ENCODE results near the gene SIRT2. TPM values are rescaled to one million over a fixed set of nuclear protein-coding genes. Genes with fewer than 3 reads are reported as not detected.
"Not testable (repeated sequence)": the region's sequence is repeated elsewhere in the genome, so short reads cannot be mapped to it uniquely, and the experiment has no call there.

Gene SIRT2
- total RNA-seq, 6 donors from 2014 or later: 45.2 to 93.2 (median 59.1) TPM

DNA sequence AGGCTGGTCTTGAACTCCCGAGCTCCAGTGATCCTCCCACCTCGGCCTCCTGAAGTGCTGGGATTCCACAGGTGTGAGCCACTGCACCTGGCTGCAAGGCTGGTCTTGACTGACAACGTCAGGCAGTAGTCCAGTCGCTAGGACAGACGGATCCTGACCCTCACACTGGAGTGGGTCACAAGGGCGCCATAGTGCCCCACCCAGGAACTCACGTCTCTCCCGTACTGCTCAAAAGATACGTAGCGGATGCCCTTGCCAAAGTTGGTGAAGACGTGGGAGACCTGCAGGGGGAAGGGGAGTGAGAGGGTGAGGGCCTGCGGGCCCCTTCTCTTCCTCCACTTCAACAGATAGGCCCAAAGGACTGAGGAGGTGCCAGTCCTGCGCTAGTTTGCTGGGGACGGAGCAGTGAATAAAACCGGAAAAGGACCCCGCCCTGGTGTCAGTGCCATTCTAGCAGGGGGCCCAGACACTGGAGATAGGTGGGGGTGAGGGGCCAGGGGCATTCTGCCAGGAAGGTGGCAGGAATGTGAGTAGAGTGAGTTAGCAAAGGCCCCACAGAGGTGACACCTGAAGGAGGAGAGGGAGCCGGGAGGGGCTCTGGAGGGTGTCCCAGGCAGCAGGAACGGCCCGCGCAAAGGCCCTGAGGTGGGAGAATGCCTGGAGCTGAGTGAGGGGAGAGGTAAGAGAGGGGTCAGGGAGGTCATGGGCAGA is 43.2 kb upstream of the SIRT2 start:
- no peaks in the 10 kb centered on the region for H3K9me3 ChIP-seq
- 81% methylated on average over 20 of the region's 20 CpGs for WGBS, 2 donors
- no peaks in the 10 kb centered on the region for H3K27me3 ChIP-seq
- H3K27ac ChIP-seq: no peak overlapping the region
- no peak for TF ChIP-seq POLR2AphosphoS5 (IDR thresholded peaks at IDR 0.05)
- no peak overlapping the region for H3K4me3 ChIP-seq
- ATAC-seq (ENCODE audit: low FRiP score in 2 of 2) (peak in 1 of 2 donors; percentile 34), DNase-seq (no peak)
- no peaks in the 10 kb centered on the region for H3K4me1 ChIP-seq
- H3K36me3 ChIP-seq: peaks cover 0 to 15% (median 0%) of the 10 kb centered on the region in 4 donors

DNA sequence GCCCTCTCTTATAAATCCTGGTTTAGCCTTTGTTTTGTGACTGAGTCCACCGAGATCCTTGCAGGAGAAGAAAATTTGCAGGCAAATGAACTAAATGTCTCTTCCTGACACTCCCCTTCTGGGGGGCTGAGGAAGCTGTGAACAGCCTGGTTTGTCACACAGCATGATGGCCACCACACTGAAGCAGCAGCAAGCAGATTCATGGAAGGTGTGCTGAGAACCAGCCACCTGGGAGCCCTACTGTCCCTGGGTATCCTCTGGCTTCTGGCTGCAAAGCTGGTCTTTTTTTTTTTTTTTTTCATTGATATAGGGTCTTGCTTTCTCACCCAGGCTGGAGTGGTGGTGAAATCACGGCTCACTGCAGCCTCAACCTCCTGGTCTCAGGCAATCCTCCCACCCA is 42.6 kb upstream of the SIRT2 start:
- Histone ChIP-seq H3K36me3 (peaks cover 0 to 15% (median 0%) of the 10 kb centered on the region in 4 donors), H3K27ac (no peak overlapping the region), H3K9me3 (no peaks in the 10 kb centered on the region), H3K27me3 (no peaks in the 10 kb centered on the region), H3K4me1 (no peaks in the 10 kb centered on the region), H3K4me3 (no peak overlapping the region)
- no peak for ATAC-seq (ENCODE audit: low FRiP score in 2 of 2)
- TF ChIP-seq POLR2A (IDR thresholded peaks at IDR 0.05): no peak
- no peak for TF ChIP-seq CTCF (IDR thresholded peaks at IDR 0.05)
- 87 to 100% methylated on average over 2 of the region's 2 CpGs for WGBS, 2 donors
- DNase-seq: no peak

DNA sequence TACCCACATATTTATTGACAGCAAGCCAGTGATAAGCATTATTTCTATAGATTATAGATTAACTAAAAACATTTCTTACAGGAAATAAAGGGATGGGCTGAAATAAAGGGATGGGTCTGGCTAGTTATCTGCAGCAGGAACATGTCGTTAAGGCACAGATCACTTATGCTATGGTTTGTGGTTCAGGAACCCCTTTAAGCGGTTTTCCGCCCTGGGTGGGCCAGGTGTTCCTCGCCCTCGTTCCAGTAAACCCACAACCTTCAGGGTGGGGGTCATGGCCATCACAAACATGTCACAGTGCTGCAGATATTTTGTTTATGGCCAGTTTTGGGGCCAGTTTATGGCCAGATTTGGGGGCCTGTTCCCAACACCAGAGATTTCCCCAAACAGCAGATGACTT is 42.0 kb upstream of the SIRT2 start:
- not testable (repeated sequence) for H3K27ac ChIP-seq; ATAC-seq (ENCODE audit: low FRiP score in 2 of 2); H3K4me1 ChIP-seq; H3K27me3 ChIP-seq; H3K4me3 ChIP-seq; H3K9me3 ChIP-seq; DNase-seq
- 77 to 80% methylated on average over 5 of the region's 5 CpGs for WGBS, 2 donors
- H3K36me3 ChIP-seq: peaks cover 0 to 12% (median 0%) of the 10 kb centered on the region in 4 donors

DNA sequence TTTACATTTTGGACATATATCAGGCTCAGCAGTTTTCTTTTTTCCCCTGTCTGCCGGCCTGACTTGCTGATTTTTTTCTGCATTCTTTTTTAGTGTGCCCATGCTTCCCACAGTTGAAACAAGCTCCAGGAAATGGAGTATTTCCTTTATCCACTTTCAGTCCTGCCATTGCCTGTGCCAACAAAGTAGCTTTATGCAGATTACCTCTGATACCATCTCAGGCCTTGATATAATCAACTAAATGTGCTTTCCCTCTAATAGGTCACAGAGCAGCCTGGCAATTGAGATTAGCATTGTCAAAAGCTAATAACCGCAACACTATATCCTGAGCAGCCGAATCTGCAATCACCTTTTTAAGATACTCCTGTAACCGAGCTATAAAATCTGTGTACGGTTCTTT is 40.5 kb upstream of the SIRT2 start:
- no peak overlapping the region for H3K4me3 ChIP-seq
- H3K9me3 ChIP-seq: peaks cover 0 to 4% (median 0%) of the 10 kb centered on the region in 4 donors
- H3K27me3 ChIP-seq: no peaks in the 10 kb centered on the region
- ATAC-seq (ENCODE audit: low FRiP score in 2 of 2) (no peak), DNase-seq (no peak)
- TF ChIP-seq POLR2A (IDR thresholded peaks at IDR 0.05): no peak
- no peak for TF ChIP-seq EP300 (IDR thresholded peaks at IDR 0.05)
- TF ChIP-seq CTCF (IDR thresholded peaks at IDR 0.05): no peak
- no peak for TF ChIP-seq POLR2AphosphoS5 (IDR thresholded peaks at IDR 0.05)
- H3K27ac ChIP-seq: peak overlapping the region in 2 of 4 donors; percentile 11 to 44
- H3K36me3 ChIP-seq: peaks cover 0 to 5% (median 0%) of the 10 kb centered on the region in 4 donors
- WGBS, 2 donors: 42 to 49% methylated on average over 5 of the region's 5 CpGs
- H3K4me1 ChIP-seq: no peaks in the 10 kb centered on the region

GRCh38 chr19:38933544-38933943 is 34.1 kb upstream of the SIRT2 start:
- no peak overlapping the region for H3K27ac ChIP-seq
- 64 to 79% methylated on average over 4 of the region's 4 CpGs for WGBS, 2 donors
- ATAC-seq (ENCODE audit: low FRiP score in 2 of 2) (no peak), DNase-seq (no peak)
- H3K27me3 ChIP-seq: no peaks in the 10 kb centered on the region
- H3K4me1 ChIP-seq: peaks cover 16 to 37% (median 19%) of the 10 kb centered on the region in 4 donors
- H3K4me3 ChIP-seq: no peak overlapping the region
- H3K9me3 ChIP-seq: peaks cover 0 to 7% (median 0%) of the 10 kb centered on the region in 4 donors
- peaks cover 0 to 24% (median 5%) of the 10 kb centered on the region in 4 donors for H3K36me3 ChIP-seq
- no peak for TF ChIP-seq EP300 (IDR thresholded peaks at IDR 0.05)
- no peak for TF ChIP-seq POLR2AphosphoS5 (IDR thresholded peaks at IDR 0.05)
- TF ChIP-seq CTCF (IDR thresholded peaks at IDR 0.05): no peak
- TF ChIP-seq POLR2A (IDR thresholded peaks at IDR 0.05): no peak
